ENCODE measurements around the gene GEN1.
A peak's percentile ranks its signal among the peaks of the same experiment; 100 is the strongest.

GEN1 gene, protein sequence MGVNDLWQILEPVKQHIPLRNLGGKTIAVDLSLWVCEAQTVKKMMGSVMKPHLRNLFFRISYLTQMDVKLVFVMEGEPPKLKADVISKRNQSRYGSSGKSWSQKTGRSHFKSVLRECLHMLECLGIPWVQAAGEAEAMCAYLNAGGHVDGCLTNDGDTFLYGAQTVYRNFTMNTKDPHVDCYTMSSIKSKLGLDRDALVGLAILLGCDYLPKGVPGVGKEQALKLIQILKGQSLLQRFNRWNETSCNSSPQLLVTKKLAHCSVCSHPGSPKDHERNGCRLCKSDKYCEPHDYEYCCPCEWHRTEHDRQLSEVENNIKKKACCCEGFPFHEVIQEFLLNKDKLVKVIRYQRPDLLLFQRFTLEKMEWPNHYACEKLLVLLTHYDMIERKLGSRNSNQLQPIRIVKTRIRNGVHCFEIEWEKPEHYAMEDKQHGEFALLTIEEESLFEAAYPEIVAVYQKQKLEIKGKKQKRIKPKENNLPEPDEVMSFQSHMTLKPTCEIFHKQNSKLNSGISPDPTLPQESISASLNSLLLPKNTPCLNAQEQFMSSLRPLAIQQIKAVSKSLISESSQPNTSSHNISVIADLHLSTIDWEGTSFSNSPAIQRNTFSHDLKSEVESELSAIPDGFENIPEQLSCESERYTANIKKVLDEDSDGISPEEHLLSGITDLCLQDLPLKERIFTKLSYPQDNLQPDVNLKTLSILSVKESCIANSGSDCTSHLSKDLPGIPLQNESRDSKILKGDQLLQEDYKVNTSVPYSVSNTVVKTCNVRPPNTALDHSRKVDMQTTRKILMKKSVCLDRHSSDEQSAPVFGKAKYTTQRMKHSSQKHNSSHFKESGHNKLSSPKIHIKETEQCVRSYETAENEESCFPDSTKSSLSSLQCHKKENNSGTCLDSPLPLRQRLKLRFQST

DNA sequence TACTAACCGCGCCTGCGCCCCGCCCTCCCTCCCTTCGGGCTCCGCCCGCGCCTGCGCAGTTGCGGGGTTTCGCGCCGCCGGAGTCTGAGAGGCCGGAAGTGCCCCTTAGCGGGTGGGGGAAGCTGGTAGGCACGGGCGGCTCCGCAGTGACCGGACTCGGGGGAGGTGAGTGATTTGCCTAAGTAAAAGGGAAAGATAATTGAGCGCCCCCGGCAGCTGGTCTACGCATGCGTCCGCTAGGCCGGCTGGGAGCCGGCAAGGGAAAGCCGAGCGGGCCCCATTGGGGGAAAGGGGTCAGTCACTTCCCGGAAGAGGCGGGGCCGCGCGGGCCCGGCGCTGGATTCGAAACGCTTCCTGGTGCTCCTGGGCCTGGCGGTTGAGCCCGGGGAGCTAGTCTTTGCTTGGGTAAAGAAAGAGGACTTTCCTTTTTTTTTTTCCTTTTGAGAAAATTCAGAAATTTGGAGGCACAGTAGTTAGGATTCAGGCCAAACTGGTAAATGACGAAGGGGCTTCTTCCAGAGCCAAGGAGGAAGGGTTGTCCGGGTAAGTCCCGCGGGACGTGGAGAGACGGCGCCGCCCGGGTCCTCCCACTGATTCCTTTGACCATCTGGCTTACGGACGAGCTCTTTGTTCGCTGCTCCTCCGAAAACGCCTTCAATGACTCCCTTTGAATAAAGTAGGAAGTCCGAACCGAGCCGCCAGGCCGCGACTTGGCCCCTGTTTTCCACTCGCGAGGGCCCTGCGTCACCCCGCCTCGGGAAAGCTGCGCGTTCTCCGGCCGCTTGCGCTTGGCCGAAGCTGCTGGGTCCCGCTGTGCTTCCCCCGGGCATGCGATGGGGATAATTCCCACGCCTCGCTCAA, at the start of gene GEN1, which contains the start of gene SMC6:
GEN1 (plus strand) TSS at position 336 of the 861 bp plus-strand sequence. CDS start 5,806 bp downstream, outside the sequence.
SMC6 (minus strand) TSS at position 8 of the 861 bp plus-strand sequence. CDS start 7,864 bp downstream, outside the sequence.
- peak; percentile 82 for DNase-seq

DNA sequence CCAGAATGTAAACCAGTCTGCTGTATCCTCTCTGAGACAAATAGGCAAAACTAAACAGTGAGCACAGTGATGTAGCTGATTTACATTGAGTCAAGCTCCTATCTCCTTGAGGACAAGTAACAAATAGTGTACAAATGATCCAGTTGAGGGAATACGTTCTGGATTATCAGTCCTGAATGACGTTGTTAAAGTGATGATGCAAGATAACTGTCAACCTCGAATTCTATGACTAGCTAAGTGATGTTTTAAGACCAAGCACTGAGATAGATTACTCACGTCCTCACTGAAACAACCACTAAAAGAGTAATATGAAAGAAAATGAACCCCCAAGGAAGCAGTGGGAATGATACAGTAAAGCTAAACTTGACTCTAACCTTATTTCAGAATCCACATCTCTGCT, 47.1 kb upstream of the GEN1 start:
- DNase-seq = no peak

DNA sequence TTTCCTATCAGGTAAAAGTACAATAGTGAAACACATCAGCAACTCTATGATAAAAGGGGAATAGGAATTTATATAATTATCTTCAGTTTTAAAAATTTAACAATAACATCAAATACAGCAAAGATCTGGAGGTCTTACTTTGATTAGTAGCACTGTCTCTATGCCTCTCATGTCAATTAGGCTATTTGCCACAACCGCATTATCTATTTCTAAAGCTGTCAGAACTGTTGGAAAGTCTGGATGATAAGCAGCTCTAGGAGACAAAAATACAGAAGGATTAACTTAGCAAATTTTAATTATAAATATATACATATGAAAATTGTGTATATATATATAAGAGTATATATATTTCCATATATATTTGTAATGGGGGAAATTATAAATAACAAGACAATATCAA, 45.4 kb upstream of the GEN1 start:
- no peak for DNase-seq

DNA sequence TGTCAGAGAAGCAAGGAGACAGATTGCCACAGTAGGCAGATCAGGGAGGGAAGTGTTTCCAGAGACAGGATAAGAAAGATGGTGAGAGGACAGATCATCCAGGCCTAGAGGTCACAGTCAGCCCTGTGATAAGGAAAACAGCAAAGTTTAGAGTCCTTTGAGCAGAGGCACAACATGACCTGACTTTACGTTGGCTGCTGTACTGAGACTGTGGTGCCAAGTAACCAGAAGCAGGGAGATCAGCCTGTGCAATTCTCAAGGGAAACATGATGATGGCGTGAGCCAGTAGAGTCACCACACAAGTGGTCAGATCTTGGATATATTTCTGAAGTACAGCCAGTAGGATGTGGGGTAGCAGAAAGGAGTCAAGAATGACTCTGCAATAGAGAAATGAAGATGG, 44.0 kb upstream of the GEN1 start:
- DNase-seq = no peak

DNA sequence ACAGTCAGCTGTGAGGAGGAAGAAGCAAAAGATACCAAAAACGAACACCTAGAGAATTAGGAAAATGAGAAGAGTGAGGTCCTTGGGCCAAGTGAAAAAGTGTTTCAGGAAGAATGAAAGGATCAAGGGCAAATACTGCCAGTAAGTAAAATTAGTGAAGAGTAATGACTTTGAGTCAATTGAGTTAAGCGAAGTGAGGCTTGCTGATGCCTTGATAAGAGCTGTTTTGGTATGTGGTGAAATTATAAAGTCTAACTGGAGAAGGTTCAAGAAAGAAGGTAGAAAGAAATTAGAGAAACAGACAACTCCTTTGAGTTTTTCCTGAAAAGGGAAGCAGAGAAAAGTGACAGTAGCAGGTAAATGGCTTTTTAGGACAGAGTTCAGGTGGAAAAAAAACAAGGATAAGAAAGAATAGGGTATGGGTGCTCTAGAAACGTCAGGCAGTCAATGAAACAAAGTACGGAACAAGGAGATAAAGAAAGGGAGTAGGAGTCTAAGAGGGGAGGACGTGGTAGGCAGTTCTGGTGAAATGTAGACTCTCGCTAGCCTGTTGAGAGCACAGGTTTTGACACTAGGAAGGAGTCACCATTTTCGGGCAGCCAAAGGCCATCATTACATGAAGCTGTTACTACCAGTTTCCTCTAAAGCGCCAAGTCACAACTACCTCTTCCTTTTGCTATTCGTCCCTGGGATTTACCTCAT, 43.2 kb upstream of the GEN1 start:
- no peak for DNase-seq

DNA sequence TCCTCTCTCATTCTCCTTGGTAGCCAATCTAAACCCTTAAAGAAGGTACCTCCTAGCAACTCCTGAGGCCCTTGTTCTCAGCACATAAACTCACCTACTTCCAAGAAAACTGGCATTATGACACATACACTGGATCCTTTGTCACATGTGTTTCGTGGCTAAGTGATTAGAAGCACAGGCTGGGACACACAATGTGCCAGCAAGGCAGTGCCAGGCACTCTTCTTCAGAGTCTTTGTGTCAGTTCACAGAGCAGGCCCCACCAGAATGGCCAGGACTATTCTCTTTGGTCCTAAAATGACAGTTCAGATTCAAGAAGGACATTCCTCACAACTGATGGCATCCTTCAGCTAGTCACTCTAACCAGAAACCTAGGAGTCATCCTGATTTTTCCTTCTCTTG, 40.6 kb upstream of the GEN1 start:
- DNase-seq = no peak

DNA sequence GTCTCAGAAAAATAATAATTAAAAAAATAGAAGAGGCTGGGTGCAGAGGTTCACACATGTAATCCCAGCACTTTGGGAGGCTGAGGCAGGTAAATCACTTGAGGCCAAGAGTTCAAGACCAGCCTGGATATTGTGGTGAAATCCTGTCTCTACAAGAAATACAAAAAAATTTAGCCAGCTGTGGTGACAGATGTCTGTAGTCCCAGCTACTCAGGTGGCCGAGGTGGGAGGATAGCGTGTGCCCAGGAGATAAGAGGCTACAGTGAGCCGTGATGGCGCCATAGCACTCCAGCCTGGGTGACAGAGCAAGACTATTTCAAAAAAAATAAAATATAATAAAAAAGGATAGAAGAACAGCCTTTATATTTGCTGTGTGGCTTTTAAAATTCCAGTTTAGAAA, 36.3 kb upstream of the GEN1 start:
- no peak for DNase-seq

DNA sequence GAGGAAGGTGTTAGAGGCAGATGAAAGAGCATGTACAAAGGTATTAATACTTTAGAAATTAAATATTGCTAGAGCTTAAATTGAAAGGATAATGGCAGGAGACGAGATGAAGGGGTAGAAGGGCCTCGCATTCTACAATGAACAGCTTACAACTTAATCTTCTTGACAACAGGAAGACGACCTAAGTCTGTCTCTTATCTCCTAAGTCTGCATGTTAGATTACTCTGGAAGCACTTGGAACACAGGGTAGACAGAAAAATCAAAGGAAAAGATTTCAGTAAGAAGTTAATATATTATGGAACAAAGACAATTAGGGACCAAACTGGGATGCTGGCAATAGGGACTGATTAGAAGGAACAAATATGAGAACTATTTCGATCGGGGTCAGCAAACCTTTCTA, 35.2 kb upstream of the GEN1 start:
- no peak for DNase-seq

DNA sequence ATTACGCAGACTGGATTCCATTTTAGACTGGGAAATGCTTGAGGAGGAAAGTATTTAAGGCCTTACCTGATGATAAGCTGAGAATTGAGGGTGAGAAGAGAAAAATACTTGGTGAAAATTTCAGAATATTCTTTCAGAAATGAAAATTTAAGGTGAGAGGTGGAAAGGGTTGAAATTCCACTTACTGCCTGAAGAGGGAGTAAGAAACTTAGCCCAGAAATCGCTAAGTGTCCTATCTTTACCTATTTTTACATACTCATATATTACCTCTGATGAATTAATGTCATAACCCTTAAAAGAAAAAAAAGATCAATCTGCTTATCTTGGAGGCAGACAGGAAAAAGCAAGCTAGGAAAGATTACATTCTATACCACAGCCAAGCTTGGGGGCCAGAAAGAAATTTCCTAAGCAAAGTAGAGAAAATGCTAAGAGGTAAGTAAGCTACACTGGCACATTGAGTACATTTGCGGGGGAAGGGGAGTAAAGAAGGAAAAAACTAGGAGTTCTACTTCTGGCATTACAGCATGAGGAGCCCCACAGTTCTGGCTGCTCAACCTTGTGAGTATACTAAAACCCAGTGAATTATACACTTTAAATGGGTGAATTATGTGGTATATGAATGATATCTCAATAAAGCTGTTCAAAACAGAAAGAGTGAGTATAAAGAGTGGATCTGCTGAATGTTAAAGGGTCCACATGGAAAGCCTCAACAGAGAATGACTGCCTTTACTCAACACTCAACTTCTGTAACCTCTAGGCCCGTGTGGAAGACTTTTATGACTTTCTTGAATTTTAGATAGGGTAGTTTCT, 34.2 kb upstream of the GEN1 start:
- no peak for DNase-seq

DNA sequence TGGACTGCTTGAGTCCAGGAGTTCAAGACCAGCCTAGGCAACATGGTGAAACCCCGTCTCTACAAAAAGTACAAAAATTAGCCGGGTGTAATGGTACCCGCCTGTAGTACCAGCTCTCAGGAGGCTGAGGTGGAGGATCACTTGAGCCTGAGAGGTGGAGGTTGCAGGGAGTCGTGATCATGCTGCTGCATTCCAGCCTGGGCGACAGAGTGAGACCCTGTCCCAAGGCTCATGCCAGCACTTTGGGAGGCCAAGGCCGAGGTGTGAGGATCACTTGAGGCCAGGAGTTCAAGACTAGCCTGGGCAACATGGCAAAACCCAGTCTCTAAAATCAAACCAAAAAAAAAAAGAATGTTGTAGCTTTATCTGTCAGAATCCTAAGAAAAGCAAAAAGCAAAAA, 25.7 kb upstream of the GEN1 start:
- no peak for DNase-seq

DNA sequence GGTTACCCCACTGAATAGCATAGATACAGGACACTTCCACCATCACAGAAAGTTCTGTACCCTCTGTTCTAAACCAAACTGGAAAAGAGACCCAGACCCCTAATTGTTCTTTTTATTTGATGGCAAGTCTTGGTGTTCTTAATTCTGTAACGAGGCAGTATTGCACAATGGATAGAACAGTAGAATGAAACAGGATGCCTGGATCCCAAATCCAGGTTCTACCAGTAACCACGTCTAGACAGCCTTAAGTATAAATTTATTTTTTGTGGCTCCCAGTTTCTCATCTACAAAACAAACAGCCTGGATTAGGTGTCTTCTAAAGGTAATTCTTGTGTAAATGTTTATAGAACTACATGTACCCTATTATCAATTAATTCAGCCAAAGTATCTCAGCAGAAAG, 24.1 kb upstream of the GEN1 start:
- no peak for DNase-seq

DNA sequence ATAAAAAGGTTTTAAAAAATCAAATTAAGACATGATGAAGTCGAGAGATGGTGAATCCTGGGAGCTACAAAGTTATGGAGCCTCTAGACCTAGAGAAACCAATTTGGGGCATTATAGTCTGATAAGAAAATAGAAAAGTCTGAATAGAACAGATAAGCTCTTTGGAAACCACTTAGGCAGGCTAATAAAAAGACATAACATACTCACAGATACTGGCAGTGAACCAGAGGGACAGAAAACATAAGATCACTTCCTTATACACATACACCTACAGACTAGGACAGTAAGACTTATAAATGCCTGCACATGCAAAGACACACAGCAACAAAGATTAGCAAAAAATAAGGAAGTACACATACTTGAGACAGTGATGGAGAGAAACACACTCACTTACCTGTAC, 20.3 kb upstream of the GEN1 start:
- DNase-seq = no peak

DNA sequence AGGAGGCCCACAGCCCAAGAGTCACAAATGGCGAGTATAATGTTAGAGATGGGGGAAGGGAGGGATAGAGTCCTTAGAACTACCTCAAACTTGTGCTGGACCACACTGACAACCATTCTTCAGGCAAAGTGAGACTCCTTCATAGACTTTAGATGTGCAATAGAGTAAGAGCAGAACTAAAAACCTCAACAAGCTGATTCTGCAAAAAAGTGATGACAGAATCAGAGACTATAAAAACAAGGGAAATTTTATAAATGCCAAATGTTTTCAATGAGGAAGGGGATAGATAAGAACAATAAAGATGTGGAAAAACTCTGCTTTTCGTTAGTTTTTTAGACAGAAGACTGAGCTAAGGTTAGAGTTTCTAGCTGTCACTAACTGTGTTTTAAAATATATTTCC, 18.1 kb upstream of the GEN1 start:
- DNase-seq = no peak

DNA sequence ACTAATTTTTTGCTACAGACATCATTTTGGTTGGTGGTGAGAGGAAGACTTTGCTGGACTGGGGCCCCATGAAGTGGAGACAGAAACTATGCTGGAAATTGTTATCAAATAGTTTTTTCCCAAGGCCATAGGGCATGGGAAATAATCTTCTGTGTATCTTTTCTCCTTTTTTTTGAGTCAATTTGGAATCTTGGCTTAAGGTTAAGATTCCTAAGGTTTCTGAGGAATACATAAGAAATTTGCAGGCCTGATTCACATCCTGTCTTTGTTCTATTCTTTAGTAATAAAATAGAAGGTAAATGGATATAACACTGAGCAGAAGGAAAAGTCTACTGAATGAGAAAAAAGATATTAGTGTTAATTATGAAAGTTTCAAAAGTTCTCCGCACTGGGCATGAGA, 16.9 kb upstream of the GEN1 start:
- DNase-seq = no peak

DNA sequence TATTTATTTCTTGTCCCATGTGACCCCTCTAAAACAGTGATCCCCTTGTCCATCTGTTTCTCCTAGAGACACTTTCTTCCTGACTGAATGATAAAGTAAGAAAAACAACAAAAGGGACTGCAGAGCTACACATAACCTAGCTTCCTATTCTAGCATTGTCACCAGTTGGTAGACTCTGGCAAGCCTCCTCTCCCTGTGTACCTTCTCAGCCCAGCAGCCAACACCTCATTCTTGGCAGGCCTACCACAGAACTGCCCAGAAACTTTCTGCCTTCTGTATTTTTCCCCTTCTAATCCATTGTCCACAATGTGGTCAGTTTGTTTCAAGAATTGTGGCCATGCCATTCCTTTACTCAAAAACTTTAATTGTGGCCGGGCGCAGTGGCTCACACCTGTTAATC, 13.7 kb upstream of the GEN1 start:
- DNase-seq = no peak

DNA sequence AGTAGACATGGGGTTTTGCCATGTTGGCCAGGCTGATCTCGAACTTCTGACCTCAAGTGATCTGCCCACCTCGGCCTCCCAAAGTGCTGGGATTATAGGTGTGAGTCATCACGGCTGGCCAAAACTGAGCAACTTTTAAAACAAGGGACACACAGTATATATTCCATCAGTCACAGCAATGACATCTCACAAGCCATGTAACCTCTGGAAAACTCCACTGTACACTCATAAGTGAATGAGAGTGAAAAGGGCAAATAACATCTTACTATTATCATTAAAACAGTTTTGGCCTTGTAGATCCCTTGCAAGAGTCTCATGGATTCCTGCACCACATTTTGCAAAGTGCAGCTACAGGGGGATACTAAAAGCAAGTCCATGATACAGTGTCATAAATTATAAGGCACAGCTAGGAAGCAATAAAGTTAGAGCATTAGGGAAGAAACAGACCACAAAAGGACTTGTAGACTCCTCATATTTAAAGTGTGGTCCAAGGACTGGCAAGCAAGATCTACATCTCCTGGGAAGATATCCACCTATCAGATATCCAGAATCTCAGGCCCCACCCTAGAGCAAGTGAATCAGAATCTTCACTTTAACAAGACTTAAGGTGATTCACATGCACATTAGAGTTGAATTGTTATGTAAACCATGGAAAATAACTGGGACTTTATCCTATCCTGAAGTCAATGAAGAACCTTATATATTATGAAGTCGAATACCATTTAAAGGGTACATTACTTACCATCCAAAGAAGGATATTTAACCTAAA, 6.1 kb upstream of the GEN1 start:
- DNase-seq = no peak

DNA sequence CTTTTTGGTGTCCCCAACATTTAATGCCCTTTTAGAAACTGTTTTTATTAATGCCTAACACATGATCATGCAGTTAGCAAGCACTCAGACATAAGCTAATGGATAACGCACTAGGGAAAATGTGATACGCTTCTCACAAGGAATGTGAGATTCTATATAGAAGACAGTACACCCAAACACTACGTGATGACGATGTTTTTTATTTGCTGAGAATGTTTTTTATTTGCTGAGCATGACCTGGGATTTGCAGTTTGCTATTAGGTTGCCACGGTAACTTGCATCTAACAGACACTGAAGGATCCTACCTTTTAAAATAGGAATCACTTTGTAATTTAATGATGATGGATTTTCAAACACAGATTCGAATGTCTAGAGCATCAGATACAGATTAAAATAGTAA, 5.2 kb upstream of the GEN1 start:
- no peak for DNase-seq

DNA sequence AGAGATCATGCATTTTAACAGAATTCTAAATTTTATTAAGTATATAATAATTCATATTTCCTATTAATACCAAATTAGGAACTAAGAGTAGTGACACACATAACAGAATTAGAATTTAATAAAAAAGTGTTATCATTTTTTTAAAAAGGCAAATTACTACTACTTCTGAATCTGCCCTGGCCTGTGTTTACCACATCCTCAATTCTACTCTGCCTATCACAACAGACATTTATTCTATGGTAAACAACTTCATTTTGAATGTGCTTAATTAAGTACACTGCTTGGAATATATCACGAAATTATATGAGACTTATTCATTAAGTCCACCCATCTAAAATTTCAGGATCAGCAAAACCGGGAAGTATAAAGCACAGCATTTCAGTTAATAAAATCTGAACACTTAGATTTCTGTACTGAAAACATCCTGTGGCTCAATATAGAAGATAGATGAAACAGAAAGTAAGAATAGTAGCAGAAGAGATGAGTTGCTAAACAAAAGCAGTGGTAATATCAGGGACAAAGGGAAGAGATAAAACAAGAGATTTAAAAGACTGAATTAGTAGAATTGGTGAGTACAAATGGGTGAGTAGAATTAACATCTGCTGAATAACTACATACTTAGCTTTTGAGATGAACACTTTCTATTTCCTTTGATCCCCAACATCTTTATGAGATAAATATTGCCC, 4.0 kb upstream of the GEN1 start:
- no peak for DNase-seq

DNA sequence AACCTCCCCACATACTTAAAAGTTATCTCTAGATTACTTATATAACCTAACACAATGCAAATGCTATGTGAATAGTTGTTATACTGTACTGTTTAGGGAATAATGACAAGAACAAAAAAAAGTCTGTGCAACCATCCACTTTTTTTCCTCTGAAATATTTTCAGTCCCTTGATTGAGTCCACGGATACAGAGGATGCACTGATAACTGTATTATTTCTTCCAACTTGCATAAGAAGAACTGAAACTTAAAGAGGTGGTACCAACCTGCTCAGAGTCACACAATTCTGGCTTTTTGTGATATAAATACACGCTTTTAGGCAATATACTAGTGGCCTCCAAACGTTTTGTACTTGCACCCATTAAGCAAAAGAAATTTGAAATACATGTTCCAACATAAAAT, 1.7 kb upstream of the GEN1 start:
- no peak for DNase-seq

Data from NCI-H2029 (cell line).